Measurements from ENCODE around the gene COL10A1.
A peak's percentile ranks its signal among the peaks of the same experiment; 100 is the strongest.

COL10A1 gene

GRCh38 chr6:116126032-116126431, at the start of gene COL10A1:
COL10A1 (minus strand) TSS chr6:116126132; CDS start chr6:116125492, 640 bp downstream.
- DNase-seq: no peak

DNA sequence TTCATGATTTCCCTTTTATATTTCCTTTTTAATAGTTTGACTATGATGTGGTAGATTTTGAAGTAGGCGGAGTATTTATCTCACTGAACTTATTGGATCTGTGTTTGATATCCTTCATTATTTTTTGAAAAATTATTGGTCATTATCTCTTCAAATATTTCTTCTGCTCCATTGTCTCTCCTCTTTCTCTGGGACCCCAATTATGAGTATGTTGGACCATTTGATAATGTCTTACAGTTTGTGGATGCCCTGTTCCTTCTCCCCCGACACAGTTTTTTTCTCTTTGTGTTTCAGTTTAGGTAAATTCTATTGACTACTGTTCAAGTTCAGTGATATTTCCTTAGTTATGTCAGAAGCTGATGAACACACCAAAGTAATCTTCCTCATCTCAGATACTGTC, 49.4 kb upstream of the COL10A1 start:
- DNase-seq: no peak

GRCh38 chr6:116173928-116174327, 48.0 kb upstream of the COL10A1 start:
- DNase-seq: no peak

- no peak for DNase-seq
These were observed 44.6 kb upstream of the COL10A1 start for GRCh38 chr6:116170358-116171057.

DNA sequence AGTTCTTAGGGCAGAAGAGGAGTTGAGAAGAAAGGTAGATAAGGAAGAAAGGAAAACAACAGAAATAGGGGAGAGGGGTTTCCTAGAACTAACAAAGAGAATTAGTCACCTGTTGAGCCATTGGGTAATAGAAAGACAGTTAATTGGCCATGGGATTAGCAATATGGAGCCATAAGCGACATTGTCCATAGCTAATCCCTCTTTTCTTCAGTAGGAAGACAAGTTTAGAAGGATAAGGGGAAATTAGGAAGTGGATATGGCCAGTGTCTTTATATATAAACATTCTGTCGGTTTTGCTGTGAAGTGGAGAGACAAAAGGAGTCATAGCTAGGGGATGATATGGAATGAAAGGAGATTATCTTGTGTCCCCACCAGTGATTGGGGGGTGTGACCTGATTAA, 43.9 kb upstream of the COL10A1 start:
- DNase-seq: no peak

- DNase-seq: no peak
These were observed 42.2 kb upstream of the COL10A1 start for GRCh38 chr6:116168148-116168547.

GRCh38 chr6:116166369-116166768, 40.4 kb upstream of the COL10A1 start:
- DNase-seq: no peak

DNA sequence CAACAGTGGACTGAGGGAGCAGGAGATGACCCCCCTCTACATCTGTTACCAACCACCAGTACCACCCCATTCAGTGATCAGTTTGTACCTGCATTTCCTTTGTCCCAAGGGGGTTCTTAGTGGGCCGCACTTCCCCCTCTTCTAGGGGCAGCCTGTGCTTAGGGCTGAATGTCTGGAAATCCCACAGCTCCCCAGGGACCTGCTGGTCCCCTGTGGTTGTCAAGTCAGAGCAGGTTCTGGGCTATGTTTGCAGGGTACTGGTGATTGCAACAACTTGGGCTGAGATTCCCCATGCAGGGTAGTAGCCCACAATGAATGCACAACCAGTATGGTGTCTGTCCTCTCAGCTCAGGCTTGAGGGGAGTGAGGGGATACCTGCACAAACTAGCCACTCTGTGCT, 39.7 kb upstream of the COL10A1 start:
- DNase-seq: no peak

DNA sequence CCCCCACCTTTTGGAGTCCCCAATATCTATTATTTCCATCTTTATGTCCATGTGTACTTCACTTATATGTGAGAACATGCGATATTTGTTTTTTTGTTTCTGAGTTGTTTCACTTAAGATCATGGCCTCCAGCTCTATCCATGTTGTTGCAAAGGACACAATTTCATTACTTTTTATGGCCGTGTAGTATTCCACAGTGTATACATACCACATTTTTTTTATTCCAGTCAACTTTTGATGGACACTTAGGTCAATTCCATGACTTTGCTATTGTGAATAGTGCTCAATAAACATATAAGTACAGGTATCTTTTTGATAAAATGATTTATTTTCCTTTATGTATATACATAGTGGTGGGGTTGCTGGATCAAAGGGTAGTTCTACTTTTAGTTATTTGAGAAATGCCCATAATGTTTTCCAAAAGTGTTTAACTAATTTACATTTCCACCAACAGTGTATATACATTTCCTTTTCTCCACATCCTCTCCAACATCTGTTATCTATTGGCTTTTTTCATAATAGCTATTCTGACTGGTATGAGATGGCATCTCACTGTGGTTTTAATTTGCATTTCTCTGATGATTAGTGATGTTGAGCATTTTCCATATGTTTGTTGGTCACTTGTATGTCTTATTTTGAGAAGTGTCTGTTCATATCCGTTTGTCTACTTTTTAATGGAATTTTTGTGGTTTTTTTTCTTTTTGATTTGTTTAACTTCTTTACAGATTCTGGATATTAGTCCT, 34.0 kb upstream of the COL10A1 start:
- DNase-seq: no peak

- DNase-seq: no peak
These were observed 32.7 kb upstream of the COL10A1 start for GRCh38 chr6:116158641-116159040.

- DNase-seq: no peak
These were observed 31.5 kb upstream of the COL10A1 start for GRCh38 chr6:116157391-116157790.

DNA sequence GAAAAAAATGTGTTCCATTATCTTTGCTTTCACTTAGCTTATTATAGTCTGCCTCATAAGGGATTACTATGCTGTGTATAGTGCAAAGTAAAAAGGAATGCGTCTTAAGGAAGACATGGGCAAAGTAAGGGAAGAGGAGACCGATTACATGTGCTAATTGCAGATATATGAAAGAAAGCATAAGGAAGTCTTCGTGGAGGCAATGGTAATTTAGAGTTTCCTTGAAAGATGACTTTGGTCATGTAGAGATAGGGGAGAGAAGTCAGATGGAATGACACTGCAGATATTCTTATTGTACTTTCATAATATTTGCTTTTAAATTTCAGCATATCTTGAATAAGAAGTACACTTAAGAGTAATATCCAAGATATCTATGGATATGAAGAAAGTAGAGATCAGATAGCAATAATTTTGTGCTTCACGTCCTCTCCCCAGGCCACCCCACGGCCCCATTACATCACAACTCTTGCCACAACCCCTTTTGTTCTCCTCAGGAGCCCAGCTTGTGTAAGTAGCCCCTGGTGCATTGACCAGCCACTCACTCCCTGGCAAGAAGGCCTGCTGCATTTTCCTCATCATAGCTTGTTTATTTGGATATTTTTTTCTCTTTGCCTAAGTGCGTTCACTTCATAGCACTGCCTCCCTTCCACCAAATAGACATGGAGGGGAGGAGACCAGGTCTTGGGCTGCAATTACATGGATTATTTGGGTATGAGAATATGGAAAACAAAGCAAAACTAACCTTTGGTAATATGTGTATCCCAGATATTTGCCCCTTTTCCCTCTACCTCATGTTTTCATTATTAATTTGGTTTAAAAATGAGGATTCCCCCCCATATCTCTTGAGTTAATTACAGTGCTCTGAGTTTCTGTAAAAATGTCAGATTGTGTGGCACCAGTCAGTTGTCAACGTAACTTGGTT, 30.7 kb upstream of the COL10A1 start:
- no peak for DNase-seq

DNA sequence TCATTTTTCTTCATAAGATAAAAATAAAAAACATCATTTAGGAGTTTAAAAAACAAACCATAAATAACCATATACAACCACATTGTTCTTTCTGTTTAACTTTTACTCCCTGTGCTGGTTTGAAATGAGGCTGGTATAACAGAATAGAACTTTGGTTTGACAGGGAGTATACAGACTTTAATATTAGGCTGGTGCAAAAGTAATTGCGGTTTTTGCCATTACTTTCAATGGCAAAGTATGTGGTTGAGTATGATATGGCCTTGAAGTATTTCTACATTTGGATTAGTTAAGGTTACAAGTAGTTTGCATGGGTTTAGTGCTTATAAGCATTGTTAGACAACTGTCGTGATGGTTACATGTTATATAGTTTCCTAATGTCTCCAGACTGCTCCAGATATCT, 29.0 kb upstream of the COL10A1 start:
- DNase-seq: no peak

DNA sequence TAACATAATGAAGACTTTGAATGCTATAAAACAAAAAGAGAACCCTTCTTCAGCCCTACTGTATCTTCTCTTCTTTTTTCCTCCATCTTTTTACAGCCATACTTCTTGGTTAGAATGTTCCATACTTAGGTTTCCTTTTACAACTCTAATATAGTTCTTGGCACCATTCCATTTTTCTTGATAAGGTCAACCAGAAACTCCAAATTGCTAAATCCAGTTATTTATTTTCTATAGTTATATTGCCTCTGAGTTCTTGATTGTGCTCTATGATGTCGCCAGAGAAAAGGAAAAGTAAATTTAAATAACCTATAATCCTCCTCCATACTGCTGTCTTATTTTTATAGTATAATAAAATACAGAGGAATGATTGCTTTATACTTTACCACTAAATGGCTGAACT, 26.7 kb upstream of the COL10A1 start:
- DNase-seq: no peak

DNA sequence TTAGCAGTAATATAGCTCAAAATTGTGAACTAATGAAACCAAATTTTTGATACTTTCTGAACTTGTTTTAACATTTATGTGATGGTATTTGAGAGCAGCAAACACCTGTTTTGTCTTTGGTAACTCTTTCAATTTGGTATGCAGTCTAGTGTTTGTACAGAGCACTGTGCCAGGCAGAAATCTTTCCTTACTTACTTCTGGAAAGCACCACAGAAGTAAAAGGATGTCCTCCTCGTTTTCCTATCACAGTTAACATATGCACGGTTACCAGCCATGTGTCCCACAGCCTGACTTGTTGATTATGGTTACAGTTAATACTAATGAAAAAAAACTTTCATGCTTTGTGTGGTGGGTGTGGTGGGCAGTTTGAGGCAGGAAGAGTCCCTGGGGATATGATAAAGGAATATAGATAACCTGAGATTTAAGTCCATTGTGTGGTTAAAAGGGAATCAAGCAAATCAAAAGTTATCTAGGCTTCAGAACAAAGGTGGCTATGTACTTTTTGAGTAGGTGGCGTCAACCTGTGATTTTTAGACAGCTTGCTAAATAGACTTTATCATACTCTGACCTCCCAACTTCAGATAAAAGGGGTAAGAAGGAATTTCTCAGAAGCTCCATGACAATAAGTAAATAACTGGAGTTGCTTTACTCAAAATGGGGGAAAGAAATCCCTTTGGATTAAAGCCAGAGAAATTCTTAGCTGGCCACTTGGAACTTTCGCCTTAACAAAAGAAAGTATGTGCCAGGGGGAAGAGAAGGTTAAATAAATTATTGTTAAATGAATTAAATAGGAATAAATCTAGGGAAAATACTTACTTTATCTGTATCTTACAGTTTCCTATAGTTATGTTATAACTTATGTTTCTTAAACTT, 20.1 kb upstream of the COL10A1 start:
- DNase-seq: no peak

GRCh38 chr6:116144605-116145004, 18.7 kb upstream of the COL10A1 start:
- no peak for DNase-seq

GRCh38 chr6:116139917-116140316, 14.0 kb upstream of the COL10A1 start:
- no peak for DNase-seq

- DNase-seq: peak; percentile 74
These were observed 11.0 kb upstream of the COL10A1 start for GRCh38 chr6:116136933-116137340.

GRCh38 chr6:116136373-116136772, 10.4 kb upstream of the COL10A1 start:
- DNase-seq: peak; percentile 25

- no peak for DNase-seq
These were observed 7.5 kb upstream of the COL10A1 start for GRCh38 chr6:116133453-116133852.

- DNase-seq: no peak
These were observed 2.0 kb upstream of the COL10A1 start for GRCh38 chr6:116127771-116128493.

GRCh38 chr6:116120430-116120829, 5.5 kb downstream of the COL10A1 start:
- DNase-seq: no peak

Data from activated CD4-positive, alpha-beta T cell treated with anti-CD3 and anti-CD28 coated beads, Interleukin-10, Interleukin-2, amounts not matched to agents 100 ng/mL and 50 ng/mL, durations not matched to agents 16 hours and 8 hours (primary cell).